ENCODE data around the gene TMC6. TPM values are rescaled to one million over a fixed set of nuclear protein-coding genes. Genes with fewer than 3 reads are reported as not detected.

The TMC6 gene
- total RNA-seq, result 64.8 TPM

DNA sequence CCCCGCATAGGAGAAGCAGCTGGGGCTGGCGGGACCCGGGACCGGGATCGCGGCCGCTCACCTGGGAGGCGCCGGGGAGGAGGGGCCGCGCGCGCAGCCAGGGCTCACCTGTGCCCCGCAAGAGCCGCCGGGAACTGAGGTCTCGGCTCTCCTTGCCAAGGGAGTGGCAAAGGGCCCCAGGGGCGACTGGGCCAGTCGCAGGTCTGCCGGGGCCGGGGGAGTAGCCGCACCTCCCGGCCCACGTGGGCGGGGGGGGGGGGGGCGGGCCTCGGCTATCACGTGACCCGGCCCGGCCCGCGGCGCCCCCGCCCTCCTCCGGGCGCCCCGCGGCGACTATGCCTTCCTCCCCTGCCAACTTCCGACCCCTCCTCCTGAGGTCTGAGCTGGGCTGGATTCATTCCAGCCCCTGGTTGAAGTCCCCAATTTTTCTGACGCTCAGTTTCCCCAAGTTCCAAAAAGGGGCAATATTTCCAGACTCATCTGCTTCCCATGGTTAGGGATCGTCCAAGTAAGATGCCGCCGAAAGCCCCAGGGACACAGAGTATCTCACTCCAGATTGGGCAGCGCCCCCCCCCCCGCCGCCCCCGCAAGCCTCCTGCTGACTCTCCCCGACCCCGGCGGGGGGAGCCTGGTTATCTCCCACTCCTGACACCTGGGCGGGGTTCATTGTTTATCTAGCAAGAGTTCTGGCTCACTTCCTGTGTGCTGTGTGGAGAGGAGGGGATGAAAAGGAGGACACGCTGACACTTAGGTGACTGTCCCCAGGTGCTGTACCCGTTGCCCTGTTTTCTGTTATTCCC, at the start of gene TMC6:
TMC6 (minus strand) TSS at position 205 of the 800 bp plus-strand sequence. CDS start 1,923 bp downstream, outside the sequence.
- no peak for DNase-seq (ENCODE audit: extremely low spot score in 2 of 2)
- Histone ChIP-seq H3K9me3 (no peaks in the 10 kb centered on the region), H3K27me3 (no peaks in the 10 kb centered on the region), H3K27ac (peak within 1 kb of the TSS; percentile 79), H3K4me3 (peak within 1 kb of the TSS; percentile 58 to 78), H3K4me1 (peaks cover 85% of the 10 kb centered on the region), H3K36me3 (no peaks in the 10 kb centered on the region)
- intact Hi-C loops (cut with DNase I), result loop anchor here (5.0 kb wide), 1 partner anchor 49 kb away; no protein-coding TSS in a partner anchor
- TF ChIP-seq POLR2AphosphoS5 (IDR thresholded peaks at IDR 0.05; ENCODE audit: insufficient read depth in 1 of 2, low read depth in 1 of 2), result no peak
- TF ChIP-seq, protein P1, sequence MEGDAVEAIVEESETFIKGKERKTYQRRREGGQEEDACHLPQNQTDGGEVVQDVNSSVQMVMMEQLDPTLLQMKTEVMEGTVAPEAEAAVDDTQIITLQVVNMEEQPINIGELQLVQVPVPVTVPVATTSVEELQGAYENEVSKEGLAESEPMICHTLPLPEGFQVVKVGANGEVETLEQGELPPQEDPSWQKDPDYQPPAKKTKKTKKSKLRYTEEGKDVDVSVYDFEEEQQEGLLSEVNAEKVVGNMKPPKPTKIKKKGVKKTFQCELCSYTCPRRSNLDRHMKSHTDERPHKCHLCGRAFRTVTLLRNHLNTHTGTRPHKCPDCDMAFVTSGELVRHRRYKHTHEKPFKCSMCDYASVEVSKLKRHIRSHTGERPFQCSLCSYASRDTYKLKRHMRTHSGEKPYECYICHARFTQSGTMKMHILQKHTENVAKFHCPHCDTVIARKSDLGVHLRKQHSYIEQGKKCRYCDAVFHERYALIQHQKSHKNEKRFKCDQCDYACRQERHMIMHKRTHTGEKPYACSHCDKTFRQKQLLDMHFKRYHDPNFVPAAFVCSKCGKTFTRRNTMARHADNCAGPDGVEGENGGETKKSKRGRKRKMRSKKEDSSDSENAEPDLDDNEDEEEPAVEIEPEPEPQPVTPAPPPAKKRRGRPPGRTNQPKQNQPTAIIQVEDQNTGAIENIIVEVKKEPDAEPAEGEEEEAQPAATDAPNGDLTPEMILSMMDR (IDR thresholded peaks at IDR 0.05), result no peak

GRCh38 chr17:78176548-78177025, 48.0 kb upstream of the TMC6 start:
- H3K27ac ChIP-seq, result no peak overlapping the region
- no peak overlapping the region for H3K4me3 ChIP-seq
- DNase-seq (ENCODE audit: extremely low spot score in 2 of 2), result no peak
- H3K9me3 ChIP-seq, result no peaks in the 10 kb centered on the region
- peaks cover 55% of the 10 kb centered on the region for H3K4me1 ChIP-seq
- H3K36me3 ChIP-seq, result no peaks in the 10 kb centered on the region
- H3K27me3 ChIP-seq, result no peaks in the 10 kb centered on the region
- intact Hi-C loops (cut with DNase I), result loop anchor here (5.0 kb wide), 2 partner anchors 49 to 64 kb away; partner anchors contain the start of gene TMC6
- TF ChIP-seq POLR2AphosphoS5 (IDR thresholded peaks at IDR 0.05; ENCODE audit: insufficient read depth in 1 of 2, low read depth in 1 of 2), result peak; percentile 19 to 20
- TF ChIP-seq, protein P1 (IDR thresholded peaks at IDR 0.05), result peak; percentile 66 to 95 (median 70)
- no peak for TF ChIP-seq POLR2A (IDR thresholded peaks at IDR 0.05)

- intact Hi-C loops (cut with DNase I), result loop anchor here (5.0 kb wide), 2 partner anchors 48 to 63 kb away; partner anchors contain the start of gene TMC6
- TF ChIP-seq, protein P1 (IDR thresholded peaks at IDR 0.05), result no peak
- TF ChIP-seq POLR2AphosphoS5 (IDR thresholded peaks at IDR 0.05; ENCODE audit: insufficient read depth in 1 of 2, low read depth in 1 of 2) (no peak), POLR2A (IDR thresholded peaks at IDR 0.05) (no peak)
- no peaks in the 10 kb centered on the region for H3K27me3 ChIP-seq
- peaks cover 58% of the 10 kb centered on the region for H3K4me1 ChIP-seq
- no peaks in the 10 kb centered on the region for H3K36me3 ChIP-seq
- no peak for DNase-seq (ENCODE audit: extremely low spot score in 2 of 2)
- H3K9me3 ChIP-seq, result no peaks in the 10 kb centered on the region
- H3K4me3 ChIP-seq, result no peak overlapping the region
- no peak overlapping the region for H3K27ac ChIP-seq
Measured at GRCh38 chr17:78175643-78175981, 47.1 kb upstream of the TMC6 start.

DNA sequence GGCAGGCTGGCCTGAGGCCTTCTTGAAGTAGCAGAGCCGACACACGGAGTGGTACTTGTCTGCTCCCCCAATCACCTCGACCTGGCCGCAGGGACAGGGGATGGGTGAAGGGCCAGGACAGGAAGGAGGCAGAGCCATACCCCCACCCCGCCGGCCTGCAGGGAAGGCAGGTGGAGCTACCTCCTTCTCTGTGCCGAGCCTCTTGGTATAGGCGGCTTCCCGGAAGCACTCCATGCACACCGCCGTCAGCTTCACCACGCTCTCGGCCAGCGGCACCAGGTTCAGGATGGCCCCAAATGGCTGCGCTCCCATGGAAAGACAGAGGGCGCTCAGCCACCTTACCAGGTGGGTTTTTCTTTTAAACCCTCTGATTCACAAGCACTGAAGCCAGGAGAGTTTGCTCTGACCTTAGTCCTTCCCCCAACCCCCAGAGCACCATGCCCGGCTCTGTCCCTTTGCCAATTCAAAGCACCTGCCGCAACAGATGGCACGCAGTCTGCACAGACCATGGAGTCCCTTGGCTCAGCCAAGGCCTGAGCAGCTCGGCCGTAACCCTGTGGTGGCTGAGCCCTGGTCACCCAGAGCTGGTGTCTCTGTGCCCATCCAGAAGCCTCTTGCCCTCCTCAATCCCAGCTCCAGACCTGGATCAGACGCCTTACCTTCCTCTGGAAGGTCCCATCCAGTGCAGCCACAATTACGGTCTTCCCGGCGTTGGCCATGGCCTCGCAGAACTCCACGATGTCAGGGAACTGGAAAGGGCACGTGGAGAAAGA, 46.5 kb upstream of the TMC6 start:
- H3K4me1 ChIP-seq, result peaks cover 60% of the 10 kb centered on the region

More for the DNA sequence above, 46.5 kb upstream of the TMC6 start:
- intact Hi-C loops (cut with DNase I), result loop anchor here (5.0 kb wide), 2 partner anchors 48 to 63 kb away; partner anchors contain the start of gene TMC6
- H3K36me3 ChIP-seq, result no peaks in the 10 kb centered on the region
- peak overlapping the region; percentile 79 for H3K27ac ChIP-seq
- no peak overlapping the region for H3K4me3 ChIP-seq
- TF ChIP-seq, protein P1 (IDR thresholded peaks at IDR 0.05), result no peak
- TF ChIP-seq POLR2AphosphoS5 (IDR thresholded peaks at IDR 0.05; ENCODE audit: insufficient read depth in 1 of 2, low read depth in 1 of 2), result no peak
- TF ChIP-seq POLR2A (IDR thresholded peaks at IDR 0.05), result no peak
- no peak for DNase-seq (ENCODE audit: extremely low spot score in 2 of 2)
- no peaks in the 10 kb centered on the region for H3K27me3 ChIP-seq
- no peaks in the 10 kb centered on the region for H3K9me3 ChIP-seq

All from vagina (tissue), 2 donors.